Left ventricle myocardium inferior (tissue), 1 donor: ENCODE data around the gene NEUROD2. TPM values are rescaled to one million over a fixed set of nuclear protein-coding genes. Genes with fewer than 3 reads are reported as not detected.

Experiments
- DNase-seq: peaks from one replicate; pipeline ENCODE4 v3.0.0-alpha.2; 2020
- H3K27ac ChIP-seq: fragments of 200-600 bp; replicated peaks from 2 replicates; pipeline ENCODE4 v1.8.0; 2021
- H3K27me3 ChIP-seq: fragments of 200-600 bp; 2 replicates; pipeline ENCODE4 v1.8.0; 2021; ENCODE audit warnings: low read depth
- H3K36me3 ChIP-seq: fragments of 200-600 bp; 2 replicates; pipeline ENCODE4 v1.8.0; 2021
- H3K4me1 ChIP-seq: fragments of 200-600 bp; 2 replicates; pipeline ENCODE4 v1.8.0; 2021
- H3K4me3 ChIP-seq: fragments of 200-600 bp; 2 replicates; pipeline ENCODE4 v1.8.0; 2021; ENCODE audit warnings: mild to moderate bottlenecking, moderate library complexity
- H3K9me3 ChIP-seq: fragments of 200-600 bp; replicated peaks from 2 replicates; pipeline ENCODE4 v1.8.0; 2021
- CTCF ChIP-seq: fragments of 200-600 bp; IDR thresholded peaks from 2 replicates; pipeline ENCODE4 v1.8.0; 2021; ENCODE audit warnings: antibody characterized with exemption, mild to moderate bottlenecking, borderline replicate concordance
- intact Hi-C: fragments of 100-400 bp; cut with micrococcal nuclease; formaldehyde crosslinking; loops from one replicate; pipeline ENCODE4 v1.11.0; 2022
- long read RNA-seq: library from polyadenylated mRNA; unstranded; transcript quantifications from one replicate; pipeline ENCODE4 v2.0.0, GENCODE V29; 2021
- total RNA-seq: library from RNA; stranded (reverse); fragmentation: NEBNext Ultra II Directional; extraction: Animal tissue kit (Norgen Biotek cat#: 25700); gene quantifications from one replicate; pipeline ENCODE4 v1.2.1, GENCODE V29; 2021
- donor health status: DM: no; HTN: yes; CAD: no; lungs with severe emphysema.

The NEUROD2 gene
- total RNA-seq: not detected
- long read RNA-seq: 0 reads

GRCh38 chr17:39607851-39608130, at the start of gene NEUROD2:
Gene NEUROD2 (minus strand): TSS chr17:39607920. CDS start chr17:39606599, 1,321 bp downstream.
- Histone ChIP-seq H3K27me3 (peaks cover 100% of the 10 kb centered on the region), H3K9me3 (no peaks in the 10 kb centered on the region), H3K4me3 (peak within 1 kb of the TSS; percentile 51), H3K4me1 (peaks cover 41% of the 10 kb centered on the region), H3K27ac (no peak within 1 kb of the TSS), H3K36me3 (no peaks in the 10 kb centered on the region)
- TF ChIP-seq CTCF: no peak
- intact Hi-C loops: no loop called here
- no peak for DNase-seq

DNA sequence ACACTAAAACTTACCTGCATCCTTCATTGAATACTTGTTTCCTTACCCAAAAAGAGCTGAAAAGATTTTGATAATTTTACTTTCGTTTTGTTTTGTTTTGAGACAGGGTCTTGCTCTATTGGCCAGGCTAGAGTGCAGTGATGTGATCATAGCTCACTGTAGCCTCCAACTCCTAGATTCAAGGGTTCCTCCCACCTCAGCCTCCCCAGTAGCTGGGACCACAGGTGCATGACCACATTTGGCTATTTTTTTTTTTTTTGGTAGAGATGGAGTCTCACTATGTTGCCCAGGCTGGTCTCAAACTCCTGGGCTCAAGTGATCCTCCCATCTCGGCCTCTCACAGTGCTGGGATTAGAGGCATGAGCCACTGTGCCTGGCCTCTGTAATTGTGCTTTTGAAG, 47.4 kb upstream of the NEUROD2 start:
- Histone ChIP-seq H3K9me3 (no peaks in the 10 kb centered on the region), H3K4me1 (peaks cover 60% of the 10 kb centered on the region), H3K4me3 (no peak overlapping the region), H3K27me3 (no peaks in the 10 kb centered on the region), H3K27ac (no peak overlapping the region), H3K36me3 (peaks cover 3% of the 10 kb centered on the region)
- no peak for TF ChIP-seq CTCF
- intact Hi-C loops: no loop called here
- DNase-seq: no peak

DNA sequence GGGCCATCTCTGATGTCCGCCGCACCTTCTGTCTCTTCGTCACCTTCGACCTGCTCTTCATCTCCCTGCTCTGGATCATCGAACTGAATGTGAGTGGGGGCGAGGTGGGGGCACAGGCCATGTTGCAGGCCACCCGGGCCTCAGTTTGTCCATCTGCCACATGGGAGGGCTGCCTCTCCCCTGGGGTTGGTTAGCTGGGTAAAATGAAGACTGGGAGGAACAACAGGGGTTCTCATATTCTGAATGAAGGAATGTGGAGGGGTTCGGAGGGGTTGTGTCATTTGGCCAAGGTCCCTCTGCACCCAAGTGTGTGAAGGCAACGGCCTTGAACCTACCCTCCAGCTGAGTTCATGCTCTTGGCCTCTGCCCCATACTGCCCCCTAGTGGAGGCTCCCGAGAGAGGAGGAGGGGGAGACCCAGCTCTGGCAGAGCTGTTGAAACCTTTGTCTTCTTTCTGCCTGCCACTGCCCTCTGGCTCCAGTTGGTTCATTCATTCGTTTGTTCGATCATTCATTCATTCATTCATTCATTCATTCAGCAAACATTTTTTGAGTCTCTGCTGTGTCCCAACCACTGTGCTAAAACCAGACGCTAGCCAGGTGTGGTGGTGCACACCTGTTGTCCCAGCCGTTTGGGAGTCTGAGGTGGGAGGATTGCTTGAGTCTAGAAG, 46.1 kb upstream of the NEUROD2 start:
- intact Hi-C loops: no loop called here
- peaks cover 47% of the 10 kb centered on the region for H3K4me1 ChIP-seq

GRCh38 chr17:39653316-39653661, 45.6 kb upstream of the NEUROD2 start:
- no peaks in the 10 kb centered on the region for H3K9me3 ChIP-seq
- DNase-seq: no peak
- H3K36me3 ChIP-seq: no peaks in the 10 kb centered on the region
- intact Hi-C loops: no loop called here
- no peak overlapping the region for H3K4me3 ChIP-seq
- peak overlapping the region; percentile 50 for H3K27ac ChIP-seq
- TF ChIP-seq CTCF: no peak
- peaks cover 42% of the 10 kb centered on the region for H3K4me1 ChIP-seq
- H3K27me3 ChIP-seq: no peaks in the 10 kb centered on the region

More for the DNA sequence above, 46.1 kb upstream of the NEUROD2 start:
- H3K9me3 ChIP-seq: no peaks in the 10 kb centered on the region
- H3K36me3 ChIP-seq: peaks cover 3% of the 10 kb centered on the region
- peak; percentile 85 for TF ChIP-seq CTCF
- no peak overlapping the region for H3K27ac ChIP-seq
- no peaks in the 10 kb centered on the region for H3K27me3 ChIP-seq
- H3K4me3 ChIP-seq: no peak overlapping the region
- peak; percentile 61 for DNase-seq

DNA sequence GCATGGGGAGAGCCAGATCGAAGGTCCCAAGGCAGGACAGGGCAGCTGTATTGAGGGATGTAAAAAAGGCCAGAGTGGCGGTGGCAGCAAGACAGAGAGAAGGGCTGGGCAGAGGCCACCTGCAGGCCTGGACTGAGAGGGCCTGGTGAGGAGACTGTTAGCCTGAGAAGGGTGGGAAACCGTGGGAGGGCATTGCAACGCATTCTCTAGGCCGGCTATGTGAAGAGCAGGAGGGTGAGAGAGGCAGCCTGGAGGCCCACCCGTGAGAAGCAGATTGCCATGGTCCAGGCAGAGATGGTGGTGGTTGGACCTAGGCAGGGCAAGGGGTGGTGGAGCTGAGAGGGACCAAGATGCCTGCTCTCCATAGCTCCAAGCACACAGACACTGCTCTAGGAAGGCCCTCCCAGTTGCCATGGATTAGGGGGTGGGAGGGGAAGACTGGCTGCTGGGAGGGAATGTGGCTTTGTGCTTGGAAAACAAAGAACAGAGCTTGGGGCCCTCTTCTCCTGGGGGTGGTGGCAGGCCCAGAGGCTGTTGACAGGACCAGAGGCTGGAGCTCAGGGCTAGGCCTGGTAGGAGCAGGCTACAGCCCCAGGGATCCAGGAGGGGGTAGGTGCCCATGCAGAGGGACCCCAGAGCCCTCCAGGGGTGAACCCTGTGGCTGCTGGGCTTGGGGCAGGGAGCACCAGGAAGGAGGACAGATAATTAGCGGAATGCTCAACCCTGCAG, 45.0 kb upstream of the NEUROD2 start:
- DNase-seq: no peak
- Histone ChIP-seq H3K36me3 (no peaks in the 10 kb centered on the region), H3K27ac (peak overlapping the region; percentile 50), H3K4me3 (no peak overlapping the region), H3K27me3 (no peaks in the 10 kb centered on the region), H3K9me3 (no peaks in the 10 kb centered on the region), H3K4me1 (peaks cover 37% of the 10 kb centered on the region)
- TF ChIP-seq CTCF: no peak
- intact Hi-C loops: no loop called here
